OCI-LY1 (cell line): ENCODE results near the gene RPLP2.

ENCODE experiments used
- EZH2 ChIP-seq: fragments of 200-600 bp; sonication (generic), shearing (Covaris generic); IDR thresholded peaks from 2 replicates; pipeline ENCODE4 v1.8.0; 2017; ENCODE audit warnings: borderline replicate concordance, mixed run types, mild to moderate bottlenecking, antibody characterized with exemption, low read length, moderate library complexity, mixed read lengths
- TF ChIP-seq, protein P1 (sequence below): fragments of 200-600 bp; sonication (generic), shearing (Covaris generic); IDR thresholded peaks from 2 replicates; pipeline ENCODE4 v1.5.1; 2017; ENCODE audit warnings: mild to moderate bottlenecking, antibody characterized with exemption, low read length, moderate library complexity, mixed read lengths

DNA sequence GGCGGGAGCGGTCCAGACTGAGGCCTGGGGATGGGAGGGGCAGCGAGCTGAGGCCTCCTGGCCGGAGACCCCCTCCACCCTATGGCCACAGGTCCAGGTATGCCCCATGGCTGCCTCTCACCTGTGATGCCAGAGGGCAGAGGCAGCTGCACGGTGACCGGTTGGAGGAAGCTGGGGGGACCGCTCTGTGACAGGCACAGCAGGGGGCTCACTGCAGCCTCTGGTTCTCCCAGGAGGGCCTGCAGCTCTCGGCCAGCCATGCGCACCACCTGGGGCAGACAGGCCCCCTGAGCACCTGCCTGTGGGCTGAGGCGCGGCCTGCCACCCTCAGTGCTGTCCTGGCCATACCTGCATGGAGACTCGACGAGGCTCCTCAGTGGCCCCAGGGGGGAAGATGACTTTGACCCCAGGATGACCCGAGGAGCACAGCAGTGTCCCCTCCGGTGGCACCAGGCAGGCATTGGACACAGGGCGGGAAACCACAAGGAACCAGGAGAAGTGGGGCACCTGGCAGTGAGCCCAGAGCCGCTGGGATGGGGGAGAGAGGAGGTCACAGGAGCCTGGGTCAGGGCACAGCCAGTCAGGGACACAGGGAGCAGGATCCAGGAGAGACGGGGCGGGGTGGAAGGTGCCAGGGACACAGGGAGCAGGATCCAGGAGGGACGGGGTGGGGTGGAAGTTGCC lies 8.5 kb upstream of the RPLP2 start:
- TF ChIP-seq, protein P1, sequence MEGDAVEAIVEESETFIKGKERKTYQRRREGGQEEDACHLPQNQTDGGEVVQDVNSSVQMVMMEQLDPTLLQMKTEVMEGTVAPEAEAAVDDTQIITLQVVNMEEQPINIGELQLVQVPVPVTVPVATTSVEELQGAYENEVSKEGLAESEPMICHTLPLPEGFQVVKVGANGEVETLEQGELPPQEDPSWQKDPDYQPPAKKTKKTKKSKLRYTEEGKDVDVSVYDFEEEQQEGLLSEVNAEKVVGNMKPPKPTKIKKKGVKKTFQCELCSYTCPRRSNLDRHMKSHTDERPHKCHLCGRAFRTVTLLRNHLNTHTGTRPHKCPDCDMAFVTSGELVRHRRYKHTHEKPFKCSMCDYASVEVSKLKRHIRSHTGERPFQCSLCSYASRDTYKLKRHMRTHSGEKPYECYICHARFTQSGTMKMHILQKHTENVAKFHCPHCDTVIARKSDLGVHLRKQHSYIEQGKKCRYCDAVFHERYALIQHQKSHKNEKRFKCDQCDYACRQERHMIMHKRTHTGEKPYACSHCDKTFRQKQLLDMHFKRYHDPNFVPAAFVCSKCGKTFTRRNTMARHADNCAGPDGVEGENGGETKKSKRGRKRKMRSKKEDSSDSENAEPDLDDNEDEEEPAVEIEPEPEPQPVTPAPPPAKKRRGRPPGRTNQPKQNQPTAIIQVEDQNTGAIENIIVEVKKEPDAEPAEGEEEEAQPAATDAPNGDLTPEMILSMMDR: no peak
- no peak for TF ChIP-seq EZH2
